ENCODE results near the gene IL17REL. TPM values are rescaled to one million over a fixed set of nuclear protein-coding genes. Genes with fewer than 3 reads are reported as not detected.

Gene IL17REL
- total RNA-seq, 1 donor from 2014 or later: 0.31 TPM

DNA sequence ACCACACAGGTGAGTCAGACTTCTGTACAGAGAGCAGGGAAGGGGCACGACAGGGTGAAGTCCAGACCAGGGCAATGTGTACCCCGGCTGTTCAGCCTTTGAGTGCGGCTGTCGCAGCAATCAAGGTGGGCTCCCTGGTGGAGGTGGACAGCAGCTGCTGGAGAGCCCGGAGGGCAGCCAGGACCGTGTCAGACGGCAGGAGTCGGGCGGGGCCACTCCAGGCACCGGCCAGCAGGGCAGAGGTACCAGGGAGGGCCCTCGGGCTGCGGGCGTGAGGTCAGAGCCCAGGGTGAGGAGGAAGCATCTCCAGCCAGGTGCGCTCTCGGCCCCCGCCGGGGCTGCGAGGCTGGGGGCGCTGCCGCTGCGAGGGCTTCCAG is 52.8 kb downstream of the IL17REL start:
- ATAC-seq (ENCODE audit: low read depth) (peak; percentile 1), DNase-seq (no peak)
- Mint-ChIP-seq H3K36me3 (ENCODE audit: low read depth) (peaks cover 28% of the 10 kb centered on the region), H3K4me1 (peaks cover 33% of the 10 kb centered on the region), H3K4me3 (peak overlapping the region; percentile 79), H3K27ac (peak overlapping the region; percentile 77), H3K27me3 (no peaks in the 10 kb centered on the region), H3K9me3 (no peaks in the 10 kb centered on the region)
- intact Hi-C loops (cut with micrococcal nuclease): loop anchor here (1.0 to 10.0 kb wide), 6 partner anchors 17 to 585 kb away; partner anchors contain the start of genes KLHDC7B and ZBED4
- TF ChIP-seq, protein P1, sequence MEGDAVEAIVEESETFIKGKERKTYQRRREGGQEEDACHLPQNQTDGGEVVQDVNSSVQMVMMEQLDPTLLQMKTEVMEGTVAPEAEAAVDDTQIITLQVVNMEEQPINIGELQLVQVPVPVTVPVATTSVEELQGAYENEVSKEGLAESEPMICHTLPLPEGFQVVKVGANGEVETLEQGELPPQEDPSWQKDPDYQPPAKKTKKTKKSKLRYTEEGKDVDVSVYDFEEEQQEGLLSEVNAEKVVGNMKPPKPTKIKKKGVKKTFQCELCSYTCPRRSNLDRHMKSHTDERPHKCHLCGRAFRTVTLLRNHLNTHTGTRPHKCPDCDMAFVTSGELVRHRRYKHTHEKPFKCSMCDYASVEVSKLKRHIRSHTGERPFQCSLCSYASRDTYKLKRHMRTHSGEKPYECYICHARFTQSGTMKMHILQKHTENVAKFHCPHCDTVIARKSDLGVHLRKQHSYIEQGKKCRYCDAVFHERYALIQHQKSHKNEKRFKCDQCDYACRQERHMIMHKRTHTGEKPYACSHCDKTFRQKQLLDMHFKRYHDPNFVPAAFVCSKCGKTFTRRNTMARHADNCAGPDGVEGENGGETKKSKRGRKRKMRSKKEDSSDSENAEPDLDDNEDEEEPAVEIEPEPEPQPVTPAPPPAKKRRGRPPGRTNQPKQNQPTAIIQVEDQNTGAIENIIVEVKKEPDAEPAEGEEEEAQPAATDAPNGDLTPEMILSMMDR (IDR thresholded peaks at IDR 0.05): no peak
- ChIA-PET POLR2A (interaction anchor here (0.6 to 18.9 kb wide), 12 partner anchors 9 to 577 kb away, joined by 4 to 828 read pairs (median 8); no protein-coding TSS in a partner anchor), CTCF (interaction anchor here (1.0 to 4.6 kb wide), 2 partner anchors 29 kb away, joined by 4 to 36 read pairs; no protein-coding TSS in a partner anchor)

DNA sequence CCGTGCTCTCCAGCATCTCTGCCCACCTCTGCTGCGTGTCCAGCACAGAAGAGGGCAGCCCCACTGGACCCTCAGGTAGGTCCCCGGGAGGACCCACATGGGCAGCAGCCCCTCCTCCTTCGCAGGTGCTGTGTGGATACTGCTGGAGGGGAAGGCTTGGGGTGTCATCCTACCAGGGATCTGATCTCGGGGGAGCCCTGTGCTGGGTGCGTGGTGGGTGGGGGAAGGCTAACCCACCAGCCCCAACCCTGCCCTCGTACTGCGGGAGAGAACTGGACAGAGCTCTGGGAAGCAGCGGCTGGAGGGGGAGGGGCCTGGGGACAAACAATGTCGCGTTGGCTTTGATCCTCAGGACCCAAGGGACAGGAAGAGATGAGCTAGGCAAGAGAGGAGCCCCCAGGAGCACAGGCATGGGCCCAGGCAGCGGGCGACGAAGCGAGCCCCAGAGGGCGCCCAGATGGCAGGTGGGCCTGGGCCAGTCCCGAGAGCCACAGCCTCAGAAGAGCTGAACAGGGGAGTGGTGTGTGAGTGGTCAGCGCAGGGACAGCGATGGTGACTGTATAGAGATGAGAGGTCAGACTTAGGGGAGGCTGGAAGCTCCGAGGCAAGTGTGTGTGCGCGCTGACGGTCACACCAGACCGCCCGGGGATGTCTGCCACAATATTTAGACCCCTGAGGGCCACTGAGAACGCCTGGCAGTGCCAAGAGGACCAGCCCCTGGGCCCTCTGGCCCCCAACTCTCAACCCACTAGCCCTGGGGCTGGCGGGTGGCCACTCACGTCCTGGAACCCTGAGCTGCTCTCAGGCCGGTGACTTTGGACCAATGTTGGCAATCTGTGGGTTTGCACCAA is 53.4 kb downstream of the IL17REL start:
- H3K27me3 Mint-ChIP-seq: no peaks in the 10 kb centered on the region
- CTCF ChIA-PET: interaction anchor here (1.0 kb wide), 1 partner anchor 28 kb away, joined by 4 read pairs; no protein-coding TSS in a partner anchor
- POLR2A ChIA-PET: interaction anchor here (0.7 to 18.9 kb wide), 11 partner anchors 8 to 812 kb away, joined by 3 to 828 read pairs (median 10); no protein-coding TSS in a partner anchor
- TF ChIP-seq, protein P1 (IDR thresholded peaks at IDR 0.05): no peak
- peak overlapping the region; percentile 77 for H3K27ac Mint-ChIP-seq
- peaks cover 22% of the 10 kb centered on the region for H3K36me3 Mint-ChIP-seq (ENCODE audit: low read depth)
- peak overlapping the region; percentile 79 for H3K4me3 Mint-ChIP-seq
- DNase-seq: no peak
- ATAC-seq (ENCODE audit: low read depth): no peak
- intact Hi-C loops (cut with micrococcal nuclease): no loop called here
- no peaks in the 10 kb centered on the region for H3K9me3 Mint-ChIP-seq
- H3K4me1 Mint-ChIP-seq: peaks cover 28% of the 10 kb centered on the region

DNA sequence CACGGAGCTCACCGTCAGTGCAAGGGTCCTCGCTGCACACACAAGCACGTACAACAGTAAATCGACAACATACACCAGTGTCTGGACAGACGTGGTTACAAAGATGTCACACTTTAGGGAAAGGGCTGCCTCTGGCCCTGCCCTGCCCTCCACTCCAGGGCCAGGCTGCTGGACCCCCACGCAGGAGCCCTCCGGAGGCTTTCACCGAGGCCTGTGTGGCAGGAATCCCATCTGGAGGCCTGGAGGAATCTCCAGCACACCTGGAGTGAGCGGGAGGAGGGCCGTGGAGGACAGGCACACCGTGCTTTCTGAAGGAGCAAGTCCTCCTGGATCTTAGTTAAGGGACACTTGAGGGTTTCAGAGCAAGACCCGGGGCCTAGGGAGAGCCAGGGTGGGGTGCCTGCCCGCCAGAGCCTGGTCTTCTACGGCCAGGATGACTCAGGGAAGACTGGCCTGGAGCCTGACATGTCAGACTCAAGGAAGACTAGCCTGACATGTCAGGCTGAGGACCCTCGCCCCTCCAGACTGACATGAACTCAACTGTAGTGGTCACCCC is 54.1 kb downstream of the IL17REL start:
- DNase-seq (no peak), ATAC-seq (ENCODE audit: low read depth) (no peak)
- Mint-ChIP-seq H3K36me3 (ENCODE audit: low read depth) (peaks cover 15% of the 10 kb centered on the region), H3K27me3 (no peaks in the 10 kb centered on the region), H3K27ac (peak overlapping the region; percentile 77), H3K4me1 (peaks cover 21% of the 10 kb centered on the region), H3K4me3 (peak overlapping the region; percentile 79), H3K9me3 (no peaks in the 10 kb centered on the region)
- CTCF ChIA-PET: interaction anchor here (0.7 kb wide), 1 partner anchor 72 kb away, joined by 3 read pairs; no protein-coding TSS in a partner anchor
- POLR2A ChIA-PET: interaction anchor here (0.6 to 18.9 kb wide), 6 partner anchors 13 to 348 kb away, joined by 3 to 828 read pairs (median 8); no protein-coding TSS in a partner anchor
- TF ChIP-seq, protein P1 (IDR thresholded peaks at IDR 0.05): no peak
- intact Hi-C loops (cut with micrococcal nuclease): no loop called here

DNA sequence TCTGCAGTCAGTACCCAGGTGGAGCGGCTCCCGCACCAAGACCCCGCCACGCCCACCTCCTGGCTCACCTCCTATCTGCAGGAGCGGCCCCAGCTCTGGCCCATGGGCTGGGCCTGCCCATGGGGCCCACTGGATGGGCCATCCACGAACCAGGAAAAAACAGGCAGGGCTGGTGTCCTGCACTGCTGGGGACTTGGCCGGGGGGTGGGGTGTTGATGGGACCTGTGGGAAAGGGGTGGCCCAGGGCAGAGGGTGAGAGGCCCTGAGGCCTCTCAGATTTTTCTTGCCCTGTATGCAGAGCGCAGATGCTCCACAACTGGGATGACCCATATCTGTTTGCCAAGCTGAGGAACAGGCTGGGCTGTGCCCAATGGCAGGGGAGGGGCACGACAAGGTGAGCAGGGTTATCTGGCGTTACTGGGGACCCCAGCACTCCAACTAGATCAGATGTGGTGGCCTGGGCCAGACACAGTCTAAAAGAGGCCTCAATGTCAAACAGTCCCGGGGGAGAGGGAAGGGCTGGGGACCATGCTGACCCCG is 54.7 kb downstream of the IL17REL start:
- Mint-ChIP-seq H3K4me3 (peak overlapping the region; percentile 19), H3K27me3 (no peaks in the 10 kb centered on the region), H3K36me3 (ENCODE audit: low read depth) (peaks cover 10% of the 10 kb centered on the region), H3K27ac (peak overlapping the region; percentile 9), H3K9me3 (no peaks in the 10 kb centered on the region), H3K4me1 (peaks cover 15% of the 10 kb centered on the region)
- no peak for ATAC-seq (ENCODE audit: low read depth)
- intact Hi-C loops (cut with micrococcal nuclease): no loop called here
- TF ChIP-seq, protein P1 (IDR thresholded peaks at IDR 0.05): no peak
- ChIA-PET POLR2A (interaction anchor here (0.6 to 18.9 kb wide), 3 partner anchors 21 to 348 kb away, joined by 3 to 828 read pairs (median 3); no protein-coding TSS in a partner anchor), CTCF (interaction anchor here (0.7 kb wide), 1 partner anchor 72 kb away, joined by 3 read pairs; no protein-coding TSS in a partner anchor)
- DNase-seq: no peak
